Uterus (tissue), 4 donors: ENCODE measurements around the gene SLC52A3. TPM values are rescaled to one million over a fixed set of nuclear protein-coding genes. Genes with fewer than 3 reads are reported as not detected.

Source experiments
- DNase-seq, 2 donors: peaks; one replicate each; pipeline ENCODE4 v3.0.0-alpha.2; 2019 to 2020
- H3K27ac ChIP-seq, 2 donors: fragments of 200-600 bp; sonication (generic); 1 replicate in 1 of 2; 2 replicates in 1 of 2; pipeline ENCODE4 v1.5.1; 2016 to 2018
- H3K27me3 ChIP-seq, 2 donors: fragments of 200-600 bp; sonication (generic); one replicate each; pipeline ENCODE4 v1.5.1; 2018 to 2019; ENCODE audit warnings: control low read depth in 1 of 2
- H3K36me3 ChIP-seq, 2 donors: fragments of 200-600 bp; sonication (generic); one replicate each; pipeline ENCODE4 v1.5.1; 2019; ENCODE audit warnings: control low read depth in 1 of 2
- H3K4me1 ChIP-seq, 2 donors: fragments of 200-600 bp; sonication (generic); one replicate each; pipeline ENCODE4 v1.5.1; 2018 to 2019; ENCODE audit warnings: control low read depth in 1 of 2
- H3K4me3 ChIP-seq, 2 donors: fragments of 200-600 bp; sonication (generic); 1 replicate in 1 of 2; 2 replicates in 1 of 2; pipeline ENCODE4 v1.5.1; 2018 to 2019; ENCODE audit warnings: mild to moderate bottlenecking in 1 of 2
- H3K9me3 ChIP-seq, 2 donors: fragments of 200-600 bp; sonication (generic); one replicate each; pipeline ENCODE4 v1.5.1; 2019; ENCODE audit warnings: control low read depth in 1 of 2
- CTCF ChIP-seq, 4 experiments: fragments of 200-600 bp in 2 of 4; fragments of 450-650 bp in 2 of 4; sonication (generic) in 2 of 4; IDR thresholded peaks; one replicate each; pipeline ENCODE4 v1.5.1; 2016 to 2019; ENCODE audit warnings: antibody characterized with exemption in 4 of 4, mild to moderate bottlenecking in 2 of 4, moderate library complexity in 1 of 4
- POLR2A ChIP-seq, 2 donors: fragments of 450-650 bp; IDR thresholded peaks; one replicate each; pipeline ENCODE4 v1.6.1; 2016; ENCODE audit warnings: antibody characterized with exemption in 2 of 2, mild to moderate bottlenecking in 1 of 2, moderate library complexity in 1 of 2
- intact Hi-C: fragments of 100-400 bp; cut with DNase I; formaldehyde crosslinking; loops from one replicate; pipeline ENCODE4 v1.15.1; 2023; ENCODE audit warnings: low total_unique reads
- total RNA-seq, 4 donors: library from RNA; depleted of rRNA in 3 of 4; stranded (reverse); fragments of >200 nt in 3 of 4; gene quantifications; one replicate each; pipeline versions ENCODE4 v1.1.0 to v1.2.4, GENCODE V29; 2014 to 2023
- donor health status: DM: yes; HTN: yes; CAD: no.

The SLC52A3 gene
- total RNA-seq, 4 donors from 2014 or later = 0.83 to 8.7 (median 1.5) TPM

- H3K9me3 ChIP-seq = no peaks in the 10 kb centered on the region
- intact Hi-C loops = no loop called here
- H3K27me3 ChIP-seq = no peaks in the 10 kb centered on the region
- H3K4me3 ChIP-seq = no peak overlapping the region
- no peak for TF ChIP-seq CTCF (IDR thresholded peaks at IDR 0.05)
- TF ChIP-seq POLR2A (IDR thresholded peaks at IDR 0.05) = no peak
- no peak for DNase-seq
- H3K4me1 ChIP-seq = no peaks in the 10 kb centered on the region
- no peak overlapping the region for H3K27ac ChIP-seq
- no peaks in the 10 kb centered on the region for H3K36me3 ChIP-seq
Measured at GRCh38 chr20:755941-756340, 12.4 kb downstream of the SLC52A3 start.

DNA sequence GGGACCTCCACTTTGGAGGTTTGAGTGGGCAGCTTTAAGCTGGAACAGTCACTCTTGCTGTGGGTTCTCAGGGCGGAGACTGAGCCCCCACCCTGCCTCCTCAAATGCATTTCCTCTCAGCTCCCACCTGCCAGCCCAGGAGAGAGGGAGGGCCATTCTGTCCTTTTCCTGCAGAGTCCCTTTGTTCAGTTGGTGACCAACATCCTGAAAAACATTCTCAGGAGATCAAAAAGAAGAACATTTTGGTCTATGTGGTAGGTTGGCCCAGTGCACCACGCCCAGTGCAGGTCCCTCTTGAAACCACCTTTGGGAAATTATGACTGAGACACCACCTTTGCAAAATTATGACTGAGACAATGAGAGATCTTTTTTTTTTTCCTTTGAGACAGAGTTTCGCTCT is 13.4 kb downstream of the SLC52A3 start:
- intact Hi-C loops = no loop called here
- no peaks in the 10 kb centered on the region for H3K36me3 ChIP-seq
- no peak overlapping the region for H3K4me3 ChIP-seq
- H3K27ac ChIP-seq = no peak overlapping the region
- no peaks in the 10 kb centered on the region for H3K4me1 ChIP-seq
- no peak for TF ChIP-seq CTCF (IDR thresholded peaks at IDR 0.05)
- TF ChIP-seq POLR2A (IDR thresholded peaks at IDR 0.05) = no peak
- no peaks in the 10 kb centered on the region for H3K27me3 ChIP-seq
- H3K9me3 ChIP-seq = no peaks in the 10 kb centered on the region
- no peak for DNase-seq

DNA sequence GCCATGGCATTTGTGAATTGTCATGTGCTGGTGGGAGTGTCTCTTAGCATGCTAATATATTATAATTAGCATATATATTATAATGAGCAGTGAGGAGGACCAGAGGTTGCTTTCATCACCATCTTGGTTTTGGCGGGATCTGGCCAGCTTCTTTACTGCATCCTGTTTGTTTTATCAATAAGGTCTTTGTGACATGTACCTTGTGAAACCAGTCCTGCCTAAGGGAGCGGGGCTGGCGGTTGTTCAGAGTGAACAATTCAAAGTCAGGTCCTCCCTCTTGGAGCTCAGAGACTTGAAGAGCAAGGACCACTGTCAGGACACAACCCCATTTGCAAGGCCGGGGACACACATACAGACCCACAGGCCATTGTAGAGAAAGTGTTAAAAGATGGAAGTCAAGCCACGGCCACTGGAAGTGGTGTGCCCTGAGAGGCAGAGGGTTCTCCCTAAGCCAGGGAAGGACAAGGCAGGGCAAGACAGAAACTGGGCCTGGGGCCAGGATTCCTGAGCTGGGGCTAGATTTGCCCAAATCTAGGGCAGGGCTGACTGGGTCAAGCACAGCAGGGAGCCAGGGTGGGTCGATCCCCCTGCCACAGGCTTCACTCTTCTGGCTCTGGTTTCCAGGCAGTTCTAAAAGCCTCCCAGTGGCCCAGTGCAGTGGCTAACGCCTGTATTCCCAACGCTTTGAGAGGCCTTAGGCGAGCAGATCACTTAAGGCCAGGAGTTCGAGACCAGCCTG is 14.2 kb downstream of the SLC52A3 start:
- Histone ChIP-seq H3K27ac (no peak overlapping the region), H3K27me3 (no peaks in the 10 kb centered on the region), H3K4me3 (no peak overlapping the region), H3K36me3 (no peaks in the 10 kb centered on the region), H3K4me1 (no peaks in the 10 kb centered on the region), H3K9me3 (no peaks in the 10 kb centered on the region)
- TF ChIP-seq CTCF (IDR thresholded peaks at IDR 0.05) = no peak
- no peak for TF ChIP-seq POLR2A (IDR thresholded peaks at IDR 0.05)
- intact Hi-C loops = no loop called here
- DNase-seq = no peak

DNA sequence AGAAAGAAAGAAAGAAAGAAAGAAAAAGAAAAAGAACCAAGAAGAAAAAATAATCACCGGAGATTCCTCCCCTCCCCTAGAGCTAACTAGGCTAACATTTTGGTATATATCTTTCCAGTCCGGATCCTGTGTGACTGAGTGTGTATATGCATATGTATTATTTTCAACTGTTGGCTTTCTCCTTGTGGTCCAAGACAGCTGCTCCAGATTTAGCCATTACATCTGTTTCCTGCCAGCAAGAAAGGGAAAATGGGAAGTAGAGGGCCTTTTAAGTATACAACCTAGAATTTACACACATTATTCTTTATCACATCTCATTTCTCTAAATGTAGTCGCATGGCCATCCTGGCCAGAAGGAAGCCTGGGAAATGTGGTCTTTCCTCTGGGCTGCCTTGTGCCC is 15.2 kb downstream of the SLC52A3 start:
- H3K4me3 ChIP-seq = no peak overlapping the region
- H3K27me3 ChIP-seq = no peaks in the 10 kb centered on the region
- no peak for TF ChIP-seq POLR2A (IDR thresholded peaks at IDR 0.05)
- no peak for TF ChIP-seq CTCF (IDR thresholded peaks at IDR 0.05)
- H3K36me3 ChIP-seq = no peaks in the 10 kb centered on the region
- no peaks in the 10 kb centered on the region for H3K4me1 ChIP-seq
- no peak for DNase-seq
- intact Hi-C loops = no loop called here
- no peak overlapping the region for H3K27ac ChIP-seq
- H3K9me3 ChIP-seq = no peaks in the 10 kb centered on the region

GRCh38 chr20:752291-752690 is 16.0 kb downstream of the SLC52A3 start:
- Histone ChIP-seq H3K36me3 (no peaks in the 10 kb centered on the region), H3K27ac (no peak overlapping the region), H3K4me3 (no peak overlapping the region), H3K9me3 (no peaks in the 10 kb centered on the region), H3K27me3 (no peaks in the 10 kb centered on the region), H3K4me1 (no peaks in the 10 kb centered on the region)
- TF ChIP-seq CTCF (IDR thresholded peaks at IDR 0.05) = no peak
- no peak for TF ChIP-seq POLR2A (IDR thresholded peaks at IDR 0.05)
- no peak for DNase-seq
- intact Hi-C loops = no loop called here
